SU-DHL-6 (cell line): Measurements from ENCODE around the gene DGKB.

Source experiments
- H2AFZ ChIP-seq: fragments of 200-600 bp; sonication (generic); 2 replicates; pipeline ENCODE4 v1.6.1; 2014; ENCODE audit warnings: low read depth, mild to moderate bottlenecking, moderate library complexity, mixed read lengths, antibody characterized with exemption, low read length; ENCODE audit not compliant: severe bottlenecking
- H3F3A ChIP-seq: fragments of 200-600 bp; shearing (Covaris generic); 2 replicates; pipeline ENCODE4 v1.6.0; 2016; ENCODE audit warnings: antibody characterized with exemption, mild to moderate bottlenecking; ENCODE audit not compliant: insufficient read depth
- H3K27ac ChIP-seq: fragments of 200-600 bp; sonication (generic); 2 replicates; pipeline ENCODE4 v1.5.1; 2016; ENCODE audit warnings: low read depth, mild to moderate bottlenecking, low read length, moderate library complexity, mixed read lengths
- H3K27me3 ChIP-seq: fragments of 200-600 bp; sonication (generic), shearing (Covaris generic); 2 replicates; pipeline ENCODE4 v1.6.0; 2014; ENCODE audit warnings: mild to moderate bottlenecking, low read length
- H3K36me3 ChIP-seq: fragments of 200-600 bp; sonication (generic); 2 replicates; pipeline ENCODE4 v1.6.1; 2014; ENCODE audit warnings: mild to moderate bottlenecking, low read length, mixed read lengths
- H3K4me2 ChIP-seq: fragments of 300-600, 200-600 bp; shearing (Covaris generic), sonication (generic); 2 replicates; pipeline ENCODE4 v1.6.0; 2014; ENCODE audit warnings: low read length, low read depth, mild to moderate bottlenecking; ENCODE audit not compliant: poor library complexity, severe bottlenecking
- H3K4me3 ChIP-seq: fragments of 200-600 bp; sonication (generic); 2 replicates; pipeline ENCODE4 v1.5.1; 2014; ENCODE audit warnings: antibody characterized with exemption, low read length, mild to moderate bottlenecking, mixed read lengths; ENCODE audit not compliant: insufficient read depth, poor library complexity, severe bottlenecking
- H3K79me2 ChIP-seq: fragments of 200-600 bp; sonication (generic); 2 replicates; pipeline ENCODE4 v1.6.1; 2014; ENCODE audit warnings: mild to moderate bottlenecking, low read length, moderate library complexity; ENCODE audit not compliant: insufficient read depth
- H3K9ac ChIP-seq: fragments of 200-600 bp; sonication (generic); 2 replicates; pipeline ENCODE4 v1.7.0; 2014; ENCODE audit warnings: mild to moderate bottlenecking, low read length
- H3K9me2 ChIP-seq: fragments of 200-600 bp; sonication (generic); replicated peaks from 2 replicates; pipeline ENCODE4 v1.6.1; 2014; ENCODE audit warnings: low read length; ENCODE audit not compliant: insufficient read depth
- H3K9me3 ChIP-seq: fragments of 200-600 bp; sonication (generic); 2 replicates; pipeline ENCODE4 v1.6.1; 2014; ENCODE audit warnings: low read length, mixed read lengths; ENCODE audit not compliant: insufficient read depth
- H4K20me1 ChIP-seq: fragments of 200-600 bp; sonication (generic); 2 replicates; pipeline ENCODE4 v1.6.1; 2014; ENCODE audit warnings: low read depth, mild to moderate bottlenecking, antibody characterized with exemption, low read length, moderate library complexity, mixed read lengths
- EZH2phosphoT487 ChIP-seq: fragments of 200-600 bp; sonication (generic), shearing (Covaris generic); conservative IDR thresholded peaks from 2 replicates; pipeline ENCODE4 v1.6.1; 2018; ENCODE audit warnings: mild to moderate bottlenecking, antibody characterized with exemption, low read length, moderate library complexity, mixed read lengths
- TF ChIP-seq, protein P1 (sequence below): fragments of 200-600 bp; sonication (generic); IDR thresholded peaks from one replicate; pipeline ENCODE4 v1.5.1; 2017; ENCODE audit warnings: antibody characterized with exemption, mild to moderate bottlenecking, low read length, moderate library complexity; ENCODE audit not compliant: insufficient read depth, poor library complexity, severe bottlenecking

The DGKB gene

DNA sequence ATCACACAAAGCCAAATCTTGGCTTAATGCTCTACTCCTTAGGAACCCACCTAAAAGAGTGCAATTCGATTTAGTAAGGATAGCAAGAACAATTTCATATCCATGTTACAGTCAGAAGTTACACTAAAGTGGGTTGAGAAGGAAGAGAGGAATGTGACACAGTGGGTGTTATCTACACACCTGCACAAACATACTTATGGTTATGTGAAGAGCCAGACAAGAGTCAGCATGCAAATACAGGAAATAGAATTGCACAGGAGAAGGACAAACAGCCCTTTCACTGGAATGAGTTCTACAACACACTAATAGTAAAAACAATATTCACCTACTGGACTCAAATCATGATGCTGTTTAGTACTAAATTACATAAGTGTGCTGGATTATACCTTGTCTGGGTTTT, 262.8 kb downstream of the DGKB start:
- Histone ChIP-seq H3K36me3 (peaks cover 5% of the 10 kb centered on the region; the same call in 1 of the 2 replicates), H3K9ac (no peak overlapping the region), H3K27me3 (no peaks in the 10 kb centered on the region), H4K20me1 (no peaks in the 10 kb centered on the region), H3K9me2 (no peaks in the 10 kb centered on the region), H3K27ac (no peak overlapping the region), H3K9me3 (peaks cover 15% of the 10 kb centered on the region; the same call in 1 of the 2 replicates), H3K4me2 (no peak overlapping the region), H3K79me2 (no peaks in the 10 kb centered on the region), H3F3A (no peaks in the 10 kb centered on the region), H3K4me3 (no peak overlapping the region), H2AFZ (no peak overlapping the region)
- TF ChIP-seq, protein P1, sequence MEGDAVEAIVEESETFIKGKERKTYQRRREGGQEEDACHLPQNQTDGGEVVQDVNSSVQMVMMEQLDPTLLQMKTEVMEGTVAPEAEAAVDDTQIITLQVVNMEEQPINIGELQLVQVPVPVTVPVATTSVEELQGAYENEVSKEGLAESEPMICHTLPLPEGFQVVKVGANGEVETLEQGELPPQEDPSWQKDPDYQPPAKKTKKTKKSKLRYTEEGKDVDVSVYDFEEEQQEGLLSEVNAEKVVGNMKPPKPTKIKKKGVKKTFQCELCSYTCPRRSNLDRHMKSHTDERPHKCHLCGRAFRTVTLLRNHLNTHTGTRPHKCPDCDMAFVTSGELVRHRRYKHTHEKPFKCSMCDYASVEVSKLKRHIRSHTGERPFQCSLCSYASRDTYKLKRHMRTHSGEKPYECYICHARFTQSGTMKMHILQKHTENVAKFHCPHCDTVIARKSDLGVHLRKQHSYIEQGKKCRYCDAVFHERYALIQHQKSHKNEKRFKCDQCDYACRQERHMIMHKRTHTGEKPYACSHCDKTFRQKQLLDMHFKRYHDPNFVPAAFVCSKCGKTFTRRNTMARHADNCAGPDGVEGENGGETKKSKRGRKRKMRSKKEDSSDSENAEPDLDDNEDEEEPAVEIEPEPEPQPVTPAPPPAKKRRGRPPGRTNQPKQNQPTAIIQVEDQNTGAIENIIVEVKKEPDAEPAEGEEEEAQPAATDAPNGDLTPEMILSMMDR = no peak
- TF ChIP-seq EZH2phosphoT487 = no peak

DNA sequence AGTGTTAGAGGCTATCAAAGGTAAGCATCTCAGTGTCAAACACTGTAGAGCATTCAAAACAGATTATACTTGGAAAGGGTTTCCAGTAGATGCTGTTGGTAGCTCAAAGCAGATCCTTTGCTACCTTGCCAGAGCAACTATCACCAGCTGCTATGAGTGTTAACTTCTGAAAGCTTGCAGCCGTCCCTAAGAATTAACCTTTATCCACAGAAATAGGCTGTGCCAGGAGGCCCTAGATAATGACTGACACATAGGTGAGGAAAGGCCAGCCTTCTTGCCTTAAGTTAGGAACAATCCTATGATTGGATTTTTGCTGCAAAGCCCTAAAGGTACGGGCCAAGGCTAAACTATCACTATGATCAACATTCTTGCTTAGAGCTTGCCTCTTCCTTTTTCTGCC, 263.2 kb downstream of the DGKB start:
- H3K79me2 ChIP-seq = no peaks in the 10 kb centered on the region
- no peak overlapping the region for H3K27ac ChIP-seq
- TF ChIP-seq, protein P1 = no peak
- TF ChIP-seq EZH2phosphoT487 = no peak
- no peak overlapping the region for H2AFZ ChIP-seq
- H3K9me3 ChIP-seq = peaks cover 11% of the 10 kb centered on the region; the same call in 1 of the 2 replicates
- no peak overlapping the region for H3K4me3 ChIP-seq
- no peaks in the 10 kb centered on the region for H3K27me3 ChIP-seq
- no peaks in the 10 kb centered on the region for H4K20me1 ChIP-seq
- H3K36me3 ChIP-seq = peaks cover 5% of the 10 kb centered on the region; the same call in 1 of the 2 replicates
- H3K9me2 ChIP-seq = no peaks in the 10 kb centered on the region
- no peaks in the 10 kb centered on the region for H3F3A ChIP-seq
- no peak overlapping the region for H3K4me2 ChIP-seq
- H3K9ac ChIP-seq = no peak overlapping the region

DNA sequence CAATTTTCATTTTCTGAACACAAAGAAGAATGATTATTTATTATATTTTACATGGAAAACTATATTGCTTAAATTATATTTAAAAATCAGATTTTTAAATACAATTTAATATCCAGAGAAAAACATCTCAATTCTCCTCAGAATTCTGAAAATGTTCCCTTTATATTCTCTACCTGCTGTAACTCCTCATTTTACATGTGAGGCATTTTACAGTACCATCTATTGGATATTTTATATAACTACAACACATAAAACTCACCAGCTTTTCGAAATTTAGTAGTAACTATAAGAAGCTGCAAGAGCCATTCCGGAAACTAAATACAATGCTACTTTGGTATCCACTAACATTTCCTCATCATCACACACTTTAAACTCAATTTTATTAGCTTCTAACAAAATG, 264.6 kb downstream of the DGKB start:
- H3F3A ChIP-seq = no peaks in the 10 kb centered on the region
- H3K27ac ChIP-seq = no peak overlapping the region

More for the DNA sequence above, 264.6 kb downstream of the DGKB start:
- no peaks in the 10 kb centered on the region for H3K9me3 ChIP-seq
- no peak overlapping the region for H3K9ac ChIP-seq
- peaks cover 5% of the 10 kb centered on the region; the same call in 1 of the 2 replicates for H3K36me3 ChIP-seq
- no peaks in the 10 kb centered on the region for H3K27me3 ChIP-seq
- no peak overlapping the region for H3K4me2 ChIP-seq
- H3K9me2 ChIP-seq = no peaks in the 10 kb centered on the region
- H4K20me1 ChIP-seq = no peaks in the 10 kb centered on the region
- H2AFZ ChIP-seq = no peak overlapping the region
- H3K79me2 ChIP-seq = no peaks in the 10 kb centered on the region
- TF ChIP-seq, protein P1 = no peak
- no peak for TF ChIP-seq EZH2phosphoT487
- H3K4me3 ChIP-seq = no peak overlapping the region
